A549 (cell line): Measurements from ENCODE around the gene TFEB.

Experiments
- CHD4 ChIP-seq: fragments of 200-600 bp; sonication (generic); IDR thresholded peaks from 2 replicates; pipeline ENCODE4 v1.6.1; 2016; ENCODE audit warnings: antibody characterized with exemption, mild to moderate bottlenecking, borderline replicate concordance
- CTCF ChIP-seq: fragments of >200 bp; sonication (Bioruptor Twin); formaldehyde crosslinking; IDR thresholded peaks from 3 replicates; pipeline ENCODE4 v1.5.1; 2016
- EP300 ChIP-seq, 2 experiments: fragments of >200 bp; sonication (Bioruptor Twin); formaldehyde crosslinking; IDR thresholded peaks; 2 replicates in 1 of 2; 3 replicates in 1 of 2; pipeline ENCODE4 v1.6.1; 2016 to 2017
- JUNB ChIP-seq: fragments of >200 bp; sonication (Bioruptor Twin); formaldehyde crosslinking; IDR thresholded peaks from 2 replicates; pipeline ENCODE4 v1.6.1; 2016
- TP53 ChIP-seq: fragments of 250-450 bp; sonication (Bioruptor Pico); IDR thresholded peaks from 2 replicates; pipeline ENCODE4 v1.5.0; 2021; ENCODE audit warnings: mild to moderate bottlenecking, moderate library complexity
- ZFP36 ChIP-seq: fragments of 450-650 bp; IDR thresholded peaks from 2 replicates; pipeline ENCODE4 v1.6.1; 2014; ENCODE audit warnings: borderline replicate concordance; ENCODE audit not compliant: partially characterized antibody

- no peak for TF ChIP-seq JUNB
- no peak for TF ChIP-seq ZFP36
- no peak for TF ChIP-seq CTCF
- no peak for TF ChIP-seq EP300 (IDR thresholded peaks at IDR 0.05)
- no peak for TF ChIP-seq CHD4
- no peak for TF ChIP-seq TP53
Measured at GRCh38 chr6:41770381-41771057, 35.1 kb upstream of the TFEB start.
